ENCODE results near the gene ATXN7L2.
A peak's percentile ranks its signal among the peaks of the same experiment; 100 is the strongest.

Gene ATXN7L2

GRCh38 chr1:109466452-109467300 lies 17.0 kb upstream of the ATXN7L2 start, which contains the start of gene SYPL2 (continued):
- TF ChIP-seq ZNF398 (tag by site-specific recombination; IDR thresholded peaks at IDR 0.05) (peak; percentile 92), SCRT2 (tag by site-specific recombination; IDR thresholded peaks at IDR 0.05) (peak; percentile 38; the same call in 1 of the 2 replicates), SALL2 (tag by site-specific recombination; IDR thresholded peaks at IDR 0.05; ENCODE audit: borderline replicate concordance) (no peak), TRIM28 (IDR thresholded peaks at IDR 0.05; ENCODE audit: borderline replicate concordance, low read length) (no peak)

GRCh38 chr1:109467301-109467777 lies 16.4 kb upstream of the ATXN7L2 start:
- H3K4me3 ChIP-seq (ENCODE audit: low read depth, low read length), result no peak overlapping the region; the same call in 1 of the 2 replicates
- ChIA-PET CTCF (no interaction called here), POLR2A (interaction anchor here (1.1 kb wide), 1 partner anchor 41 kb away, joined by 4 read pairs; the partner anchor contains the start of gene PSMA5)
- TF ChIP-seq PRDM10 (tag by site-specific recombination; IDR thresholded peaks at IDR 0.05), result 0 out of 2 replicates have a peak, but pooled peaks have one; percentile 22
- TF ChIP-seq ZBTB8A (tag by site-specific recombination; IDR thresholded peaks at IDR 0.05), result no peak
- no peaks in the 10 kb centered on the region; the same call in 1 of the 2 replicates for H3K4me1 ChIP-seq (ENCODE audit: control insufficient read depth, insufficient read depth, low read length)
- no peaks in the 10 kb centered on the region for H3K36me3 ChIP-seq (ENCODE audit: control insufficient read depth in 2 of 2, insufficient read depth in 1 of 2, low read length in 2 of 2)
- no peaks in the 10 kb centered on the region for H3K9me3 ChIP-seq (ENCODE audit: control insufficient read depth, insufficient read depth, low read depth, low read length)
- H3K27ac ChIP-seq (ENCODE audit: extremely low read depth, low read depth, low read length), result no peak overlapping the region

- H3K4me1 ChIP-seq (ENCODE audit: control insufficient read depth, insufficient read depth, low read length), result no peaks in the 10 kb centered on the region; the same call in 1 of the 2 replicates
- ChIA-PET POLR2A (interaction anchor here (1.1 kb wide), 1 partner anchor 42 kb away, joined by 4 read pairs; the partner anchor contains the start of gene PSMA5), CTCF (interaction anchor here (0.6 to 2.3 kb wide), 3 partner anchors 11 to 422 kb away, joined by 5 to 13 read pairs (median 5); partner anchors contain the start of gene CYB561D1)
- no peaks in the 10 kb centered on the region for H3K9me3 ChIP-seq (ENCODE audit: control insufficient read depth, insufficient read depth, low read depth, low read length)
- H3K36me3 ChIP-seq (ENCODE audit: control insufficient read depth in 2 of 2, insufficient read depth in 1 of 2, low read length in 2 of 2), result no peaks in the 10 kb centered on the region
- no peak overlapping the region for H3K4me3 ChIP-seq (ENCODE audit: low read depth, low read length)
- no peak overlapping the region for H3K27ac ChIP-seq (ENCODE audit: extremely low read depth, low read depth, low read length)
- TF ChIP-seq ZNF449 (tag by site-specific recombination; IDR thresholded peaks at IDR 0.05) (no peak), ZSCAN18 (tag by site-specific recombination; IDR thresholded peaks at IDR 0.05) (no peak), ZNF776 (tag by site-specific recombination; IDR thresholded peaks at IDR 0.05; ENCODE audit: borderline replicate concordance) (no peak), ZNF404 (tag by site-specific recombination; IDR thresholded peaks at IDR 0.05) (no peak)
Observed at GRCh38 chr1:109468061-109468460, 15.6 kb upstream of the ATXN7L2 start.
